ES-I3 (cell line): ENCODE measurements around the gene NTM.
"Not testable (repeated sequence)": the region's sequence is repeated elsewhere in the genome, so short reads cannot be mapped to it uniquely, and the experiment has no call there.

Experiments
- H3K36me3 ChIP-seq: 2 replicates; pipeline ENCODE4 v1.6.1; 2013; ENCODE audit warnings: mild to moderate bottlenecking, low read length, control low read depth, moderate library complexity; ENCODE audit not compliant: insufficient read depth
- H3K4me1 ChIP-seq: 2 replicates; pipeline ENCODE4 v1.6.1; 2013; ENCODE audit warnings: mild to moderate bottlenecking, control low read depth, low read length; ENCODE audit not compliant: insufficient read depth
- H3K9ac ChIP-seq: 2 replicates; pipeline ENCODE4 v1.6.1; 2013; ENCODE audit warnings: low read depth, mild to moderate bottlenecking, low read length, moderate library complexity
- H3K9me3 ChIP-seq: 2 replicates; pipeline ENCODE4 v1.6.1; 2013; ENCODE audit warnings: mild to moderate bottlenecking, low read length, moderate library complexity; ENCODE audit not compliant: control insufficient read depth, insufficient read depth

Gene NTM

GRCh38 chr11:132052904-132053303 lies 682.5 kb downstream of the NTM start:
- no peaks in the 10 kb centered on the region for H3K9me3 ChIP-seq
- no peak overlapping the region for H3K9ac ChIP-seq
- H3K36me3 ChIP-seq, result no peaks in the 10 kb centered on the region
- peaks cover 19% of the 10 kb centered on the region for H3K4me1 ChIP-seq

DNA sequence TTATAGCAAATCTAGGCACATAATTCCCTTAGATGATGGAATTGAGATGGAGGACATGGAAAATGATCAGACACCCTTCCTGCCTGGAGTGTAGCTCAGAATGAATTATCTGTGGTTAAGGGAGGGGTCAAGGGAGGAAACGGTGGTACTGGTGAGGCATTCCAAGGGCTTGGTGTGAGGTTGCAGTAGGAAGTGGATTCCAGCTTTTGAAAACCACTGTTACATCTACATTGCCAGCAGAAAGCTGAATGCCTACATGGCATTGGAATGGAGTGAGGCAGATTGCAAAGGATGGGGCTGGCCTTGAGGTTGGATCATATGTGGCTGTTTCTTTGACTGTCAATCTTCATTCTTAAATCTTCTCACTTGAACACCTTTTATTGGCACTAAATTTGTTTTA lies 684.4 kb downstream of the NTM start:
- H3K4me1 ChIP-seq, result peaks cover 19% of the 10 kb centered on the region
- no peaks in the 10 kb centered on the region for H3K36me3 ChIP-seq
- H3K9ac ChIP-seq, result no peak overlapping the region
- H3K9me3 ChIP-seq, result no peaks in the 10 kb centered on the region

DNA sequence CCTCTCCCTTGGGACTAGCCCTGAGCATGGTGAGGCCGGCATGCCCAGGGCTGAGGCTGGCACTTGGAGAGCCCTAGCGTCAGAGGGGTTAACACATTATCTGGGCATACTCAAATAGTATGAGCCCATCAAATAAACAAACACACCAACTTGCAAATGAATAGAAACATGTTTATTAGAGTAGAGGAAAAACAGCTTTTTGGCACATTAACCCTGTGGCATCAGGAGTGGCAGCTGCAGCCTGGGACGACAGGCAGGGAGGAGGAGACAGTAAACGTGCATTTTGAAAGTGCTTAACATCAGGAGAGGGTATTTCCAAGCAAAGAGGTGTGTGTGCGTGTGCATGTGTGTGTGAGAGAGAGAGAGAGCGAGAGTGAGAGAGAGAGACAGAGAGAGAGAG lies 684.9 kb downstream of the NTM start:
- no peak overlapping the region for H3K9ac ChIP-seq
- peaks cover 17% of the 10 kb centered on the region for H3K4me1 ChIP-seq
- no peaks in the 10 kb centered on the region for H3K9me3 ChIP-seq
- no peaks in the 10 kb centered on the region for H3K36me3 ChIP-seq

- 0 out of 2 replicates have a peak, but pooled peaks cover 9% of the 10 kb centered on the region for H3K4me1 ChIP-seq
- H3K36me3 ChIP-seq, result no peaks in the 10 kb centered on the region
- no peaks in the 10 kb centered on the region for H3K9me3 ChIP-seq
- no peak overlapping the region for H3K9ac ChIP-seq
Measured at GRCh38 chr11:132056689-132057088, 686.3 kb downstream of the NTM start.

DNA sequence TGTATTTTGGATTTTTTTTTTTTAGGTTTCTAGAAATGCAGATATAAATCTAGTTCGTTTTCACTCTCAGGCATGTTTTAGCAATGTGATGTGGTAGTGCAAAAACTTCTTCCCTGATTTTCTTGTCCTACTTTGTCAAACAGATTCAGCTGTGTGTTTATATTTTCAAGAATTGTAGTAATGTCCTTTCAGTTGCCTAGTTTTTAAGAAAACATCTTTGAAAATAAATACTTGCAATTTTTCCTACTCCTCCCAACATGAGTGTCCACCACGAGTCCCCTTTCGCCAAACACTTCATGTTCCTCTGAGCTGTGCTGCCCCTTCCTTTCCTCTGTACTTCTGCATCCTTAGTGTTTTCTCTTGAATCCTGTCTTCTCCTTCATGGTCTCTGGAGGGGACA lies 686.9 kb downstream of the NTM start:
- 0 out of 2 replicates have a peak, but pooled peaks cover 9% of the 10 kb centered on the region for H3K4me1 ChIP-seq
- no peaks in the 10 kb centered on the region for H3K9me3 ChIP-seq
- no peak overlapping the region for H3K9ac ChIP-seq
- no peaks in the 10 kb centered on the region for H3K36me3 ChIP-seq

GRCh38 chr11:132058211-132058772 lies 687.9 kb downstream of the NTM start:
- Histone ChIP-seq H3K36me3 (no peaks in the 10 kb centered on the region), H3K9ac (no peak overlapping the region), H3K4me1 (0 out of 2 replicates have a peak, but pooled peaks cover 9% of the 10 kb centered on the region), H3K9me3 (no peaks in the 10 kb centered on the region)

DNA sequence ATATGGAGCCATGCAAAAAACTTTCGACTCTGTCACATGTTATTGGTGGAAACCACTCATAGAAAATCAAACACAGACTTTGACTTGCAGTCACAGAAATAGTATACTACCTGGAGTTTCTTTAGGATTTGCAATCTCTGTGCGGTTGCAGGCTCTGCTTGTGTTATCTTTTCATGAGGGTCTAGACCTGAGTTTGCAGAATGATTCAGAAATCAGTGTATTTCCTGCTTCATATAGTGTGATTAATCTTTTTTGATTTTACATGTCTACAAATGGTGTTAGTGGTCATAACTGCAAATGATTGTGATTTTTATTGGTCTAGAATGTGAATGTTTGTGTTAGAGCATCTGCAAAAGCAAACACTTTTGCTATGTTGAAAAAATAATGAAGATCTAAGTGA lies 690.2 kb downstream of the NTM start:
- Histone ChIP-seq H3K9ac (no peak overlapping the region), H3K4me1 (0 out of 2 replicates have a peak, but pooled peaks cover 1% of the 10 kb centered on the region), H3K9me3 (no peaks in the 10 kb centered on the region; the same call in 1 of the 2 replicates), H3K36me3 (no peaks in the 10 kb centered on the region)

GRCh38 chr11:132062031-132062430 lies 691.6 kb downstream of the NTM start:
- H3K36me3 ChIP-seq, result no peaks in the 10 kb centered on the region
- no peak overlapping the region for H3K9ac ChIP-seq
- no peaks in the 10 kb centered on the region; the same call in 1 of the 2 replicates for H3K9me3 ChIP-seq
- no peaks in the 10 kb centered on the region for H3K4me1 ChIP-seq

DNA sequence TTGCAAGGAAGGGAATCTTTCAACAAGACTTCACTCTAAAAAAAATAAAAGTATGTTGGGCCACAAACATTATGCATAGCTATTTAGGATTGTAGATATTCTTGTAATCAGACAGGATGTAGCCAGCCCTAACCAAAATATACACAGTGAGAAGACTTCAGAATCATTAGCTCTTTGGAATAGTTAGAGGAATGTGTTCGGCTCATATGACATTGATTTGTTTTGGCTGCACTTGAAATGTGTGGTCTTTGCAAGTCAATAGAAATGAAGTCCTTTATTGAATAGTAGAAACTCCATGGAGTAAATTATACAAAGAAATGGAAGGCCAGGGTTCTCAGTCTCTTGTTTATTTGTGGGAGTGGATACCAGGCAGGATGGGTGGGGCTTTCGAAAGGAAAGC lies 692.1 kb downstream of the NTM start:
- H3K9me3 ChIP-seq, result no peaks in the 10 kb centered on the region; the same call in 1 of the 2 replicates
- H3K4me1 ChIP-seq, result no peaks in the 10 kb centered on the region
- no peaks in the 10 kb centered on the region for H3K36me3 ChIP-seq
- no peak overlapping the region for H3K9ac ChIP-seq

DNA sequence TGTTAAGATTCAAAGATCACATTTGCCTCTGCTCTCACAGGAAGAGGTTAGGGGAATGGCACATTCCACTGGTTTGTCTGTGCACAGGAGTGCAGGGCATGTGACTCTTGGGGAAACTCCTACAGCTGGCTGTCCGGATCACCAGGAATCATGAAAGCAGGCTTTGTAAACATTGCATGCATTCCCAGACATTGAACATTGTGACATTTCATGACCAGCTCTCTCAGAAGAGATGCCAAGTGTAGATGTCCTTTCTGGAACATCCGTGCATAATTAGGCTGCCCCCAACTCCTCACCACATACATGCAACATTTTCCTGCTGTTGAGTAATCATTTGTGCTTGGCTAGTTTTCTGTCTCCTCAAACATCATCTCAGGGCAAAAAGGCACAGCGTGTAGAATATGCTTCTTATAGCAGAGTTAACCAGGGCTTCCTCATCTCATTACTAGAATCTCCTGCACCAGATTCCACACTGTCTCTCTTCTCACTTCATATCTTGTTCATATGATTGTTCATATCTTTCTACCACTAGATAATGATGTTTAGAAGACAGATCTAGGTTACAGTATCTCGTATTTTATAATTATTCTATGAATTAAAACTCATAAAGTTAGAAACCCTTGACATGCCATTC lies 694.7 kb downstream of the NTM start:
- H3K9ac ChIP-seq, result no peak overlapping the region
- H3K36me3 ChIP-seq, result no peaks in the 10 kb centered on the region
- no peaks in the 10 kb centered on the region; the same call in 1 of the 2 replicates for H3K9me3 ChIP-seq
- no peaks in the 10 kb centered on the region for H3K4me1 ChIP-seq

GRCh38 chr11:132068556-132068955 lies 698.1 kb downstream of the NTM start:
- Histone ChIP-seq H3K9me3 (no peaks in the 10 kb centered on the region; the same call in 1 of the 2 replicates), H3K4me1 (peaks cover 21% of the 10 kb centered on the region), H3K36me3 (no peaks in the 10 kb centered on the region), H3K9ac (no peak overlapping the region)

- H3K9me3 ChIP-seq, H3K9ac ChIP-seq, H3K36me3 ChIP-seq: not testable (repeated sequence)
- H3K4me1 ChIP-seq, result peaks cover 21% of the 10 kb centered on the region
Measured at GRCh38 chr11:132069593-132069992, 699.2 kb downstream of the NTM start.

- H3K9me3 ChIP-seq, H3K36me3 ChIP-seq: not testable (repeated sequence)
- H3K4me1 ChIP-seq, result peaks cover 21% of the 10 kb centered on the region
Measured at GRCh38 chr11:132070907-132071306, 700.5 kb downstream of the NTM start.

DNA sequence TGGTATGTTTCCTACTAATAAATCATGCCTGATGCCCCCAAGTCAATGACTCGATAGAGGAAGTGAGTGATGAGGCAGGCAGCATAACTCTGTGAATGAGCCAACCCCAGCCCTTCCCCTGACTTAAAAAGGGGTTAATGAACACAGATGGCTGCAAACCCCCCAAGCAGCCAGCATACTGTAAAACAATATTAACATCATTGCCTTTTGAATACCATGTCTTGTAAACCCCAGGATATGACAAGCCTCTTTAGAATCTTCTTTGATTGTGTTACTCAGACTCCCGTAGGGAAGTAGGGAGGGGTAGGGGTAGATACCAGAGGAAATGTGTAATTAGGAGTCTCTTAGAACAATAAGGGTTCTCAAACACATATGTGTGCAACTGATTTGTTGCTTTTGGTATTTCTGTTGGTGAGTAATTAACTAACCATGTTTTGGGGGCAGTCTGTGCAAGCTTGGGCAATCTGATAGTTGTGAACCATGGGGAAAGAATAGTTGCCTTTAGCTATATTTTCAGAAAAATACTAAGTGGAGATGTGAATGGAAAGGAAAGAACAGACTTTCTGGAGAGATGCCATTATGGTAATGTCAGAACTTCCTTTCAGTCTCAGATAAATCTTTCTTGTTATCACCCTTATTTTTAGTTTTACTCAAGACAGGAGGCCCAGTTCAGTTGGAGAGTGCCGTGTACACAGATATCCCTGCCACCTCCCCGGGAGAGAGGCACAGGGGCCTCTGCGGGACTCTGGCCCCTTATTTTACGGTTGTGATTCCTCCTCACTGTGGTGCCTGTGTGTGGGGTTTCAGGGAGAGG lies 701.8 kb downstream of the NTM start:
- H3K9ac ChIP-seq, result no peak overlapping the region
- H3K9me3 ChIP-seq, result no peaks in the 10 kb centered on the region
- H3K36me3 ChIP-seq, result no peaks in the 10 kb centered on the region
- peaks cover 21% of the 10 kb centered on the region for H3K4me1 ChIP-seq

More at GRCh38 chr11:132070907-132071306, 700.5 kb downstream of the NTM start:
- H3K9ac ChIP-seq, result not testable (repeated sequence)

GRCh38 chr11:132072858-132073211 lies 702.4 kb downstream of the NTM start:
- Histone ChIP-seq H3K9me3 (no peaks in the 10 kb centered on the region), H3K36me3 (no peaks in the 10 kb centered on the region), H3K4me1 (peaks cover 21% of the 10 kb centered on the region), H3K9ac (no peak overlapping the region)
